Neuronal stem cell (in vitro differentiated cells): ENCODE data around the gene TP63.

Source experiments
- DNase-seq: peaks from one replicate; pipeline ENCODE4 v3.0.0-alpha.2; 2013; ENCODE audit warnings: low spot score
- H2AFZ ChIP-seq: one replicate; pipeline ENCODE4 v1.6.1; 2013; ENCODE audit warnings: mild to moderate bottlenecking, low read length, inconsistent platforms
- H2AK5ac ChIP-seq: 2 replicates; pipeline ENCODE4 v1.6.1; 2013; ENCODE audit warnings: low read depth, mild to moderate bottlenecking, inconsistent platforms, low read length, moderate library complexity, mixed read lengths
- H2BK120ac ChIP-seq: 2 replicates; pipeline ENCODE4 v1.6.1; 2013; ENCODE audit warnings: low read depth, mild to moderate bottlenecking, inconsistent platforms, low read length, moderate library complexity, mixed read lengths
- H2BK12ac ChIP-seq: one replicate; pipeline ENCODE4 v1.6.1; 2013; ENCODE audit warnings: low read length, inconsistent platforms
- H2BK15ac ChIP-seq: 2 replicates; pipeline ENCODE4 v1.6.1; 2013; ENCODE audit warnings: mild to moderate bottlenecking, low read length, inconsistent platforms, mixed read lengths
- H2BK5ac ChIP-seq: one replicate; pipeline ENCODE4 v1.6.1; 2013; ENCODE audit warnings: inconsistent platforms, mild to moderate bottlenecking, low read length, moderate library complexity
- H3K14ac ChIP-seq: one replicate; pipeline ENCODE4 v1.6.1; 2013; ENCODE audit warnings: low read length, inconsistent platforms
- H3K18ac ChIP-seq: 2 replicates; pipeline ENCODE4 v1.6.1; 2013; ENCODE audit warnings: low read length, inconsistent platforms
- H3K23ac ChIP-seq: 2 replicates; pipeline ENCODE4 v1.6.1; 2013; ENCODE audit warnings: low read depth, mild to moderate bottlenecking, mixed read lengths, low read length, inconsistent platforms; ENCODE audit not compliant: poor library complexity
- H3K27ac ChIP-seq: replicated peaks from 3 replicates; pipeline ENCODE4 v1.5.1; 2013; ENCODE audit warnings: low read length, inconsistent platforms
- H3K27me3 ChIP-seq, 3 experiments: 2 replicates each; pipeline ENCODE4 v1.6.1; 2013; ENCODE audit warnings: low read length in 3 of 3, mild to moderate bottlenecking in 2 of 3, inconsistent platforms in 1 of 3, low read depth in 1 of 3, mixed read lengths in 1 of 3, moderate library complexity in 1 of 3; ENCODE audit not compliant: control insufficient read depth in 3 of 3, insufficient read depth in 3 of 3
- H3K36me3 ChIP-seq, 2 donors: replicated peaks in 1 of 2; 2 replicates each; pipeline ENCODE4 v1.6.1; 2013; ENCODE audit warnings: low read length in 2 of 2; ENCODE audit not compliant: control insufficient read depth in 2 of 2, insufficient read depth in 2 of 2
- H3K4ac ChIP-seq: 2 replicates; pipeline ENCODE4 v1.6.1; 2013; ENCODE audit warnings: inconsistent platforms, mild to moderate bottlenecking, low read length, moderate library complexity
- H3K4me1 ChIP-seq, 2 donors: 1 replicate in 1 of 2; 2 replicates in 1 of 2; pipeline ENCODE4 v1.6.1; 2013; ENCODE audit warnings: low read length in 2 of 2, low read depth in 1 of 2; ENCODE audit not compliant: control insufficient read depth in 2 of 2, insufficient read depth in 1 of 2
- H3K4me2 ChIP-seq: one replicate; pipeline ENCODE4 v1.6.1; 2013; ENCODE audit warnings: mild to moderate bottlenecking, low read length, inconsistent platforms; ENCODE audit not compliant: insufficient read depth, poor library complexity, severe bottlenecking
- H3K4me3 ChIP-seq, 2 donors: 2 replicates each; pipeline ENCODE4 v1.5.1; 2013; ENCODE audit warnings: low read length in 2 of 2, mild to moderate bottlenecking in 2 of 2, inconsistent platforms in 1 of 2, moderate library complexity in 1 of 2
- H3K79me1 ChIP-seq: one replicate; pipeline ENCODE4 v1.6.1; 2013; ENCODE audit warnings: low read depth, mild to moderate bottlenecking, inconsistent platforms, low read length, moderate library complexity
- H3K9ac ChIP-seq: one replicate; pipeline ENCODE4 v1.6.1; 2013; ENCODE audit warnings: mild to moderate bottlenecking, low read depth, low read length, inconsistent platforms; ENCODE audit not compliant: poor library complexity
- H3K9me3 ChIP-seq, 2 donors: replicated peaks in 1 of 2; 2 replicates each; pipeline versions ENCODE3 to v1.6.1; 2013; ENCODE audit warnings: low read length in 2 of 2, mild to moderate bottlenecking in 2 of 2, inconsistent platforms in 1 of 2, low read depth in 1 of 2, mixed read lengths in 1 of 2, moderate library complexity in 1 of 2; ENCODE audit not compliant: control insufficient read depth in 2 of 2, insufficient read depth in 1 of 2
- H4K8ac ChIP-seq: one replicate; pipeline ENCODE4 v1.6.1; 2013; ENCODE audit warnings: low read depth, mild to moderate bottlenecking, inconsistent platforms, low read length, moderate library complexity
- H4K91ac ChIP-seq: one replicate; pipeline ENCODE4 v1.6.1; 2013; ENCODE audit warnings: low read length, low read depth, mild to moderate bottlenecking, inconsistent platforms; ENCODE audit not compliant: poor library complexity
- WGBS, 2 donors: extraction: QIAGEN DNeasy Blood & Tissue Kit; methylation state at CpG; one replicate each; pipeline ENCODE4 v1.1.7; 2013; ENCODE audit warnings: missing lambda C conversion rate in 2 of 2, mixed read lengths in 1 of 2; ENCODE audit not compliant: insufficient read length in 2 of 2, insufficient replicate concordance in 1 of 2; ENCODE audit errors: extremely low coverage in 2 of 2; 5-methylcytosine and 5-hydroxymethylcytosine counted together

Gene TP63

DNA sequence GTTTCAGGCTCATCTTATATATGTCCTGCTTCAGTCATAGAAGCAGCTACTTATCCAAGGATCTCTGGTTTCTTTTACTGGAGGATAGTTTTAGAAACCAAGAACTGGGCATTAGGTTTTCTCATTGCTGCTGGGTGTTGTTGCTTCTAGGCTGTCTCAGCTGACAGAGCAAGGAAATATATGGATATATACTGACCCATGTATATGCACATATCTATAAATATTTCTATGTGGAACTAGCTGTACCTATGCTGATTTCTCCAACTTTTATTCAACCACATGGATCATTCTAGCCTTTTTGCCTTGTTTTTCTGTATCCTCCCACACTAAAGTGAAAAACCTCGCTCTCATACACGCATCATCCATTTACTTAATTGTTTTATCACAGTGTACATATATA, 64.2 kb downstream of the TP63 start:
- Histone ChIP-seq H3K4me2 (no peak overlapping the region), H2AFZ (no peak overlapping the region), H2BK5ac (no peak overlapping the region), H4K8ac (no peak overlapping the region), H3K9ac (no peak overlapping the region), H2BK120ac (no peak overlapping the region), H4K91ac (no peak overlapping the region), H3K23ac (no peak overlapping the region), H3K4me1 (no peaks in the 10 kb centered on the region), H2BK15ac (no peak overlapping the region), H3K4ac (no peak overlapping the region), H3K27ac (no peak overlapping the region), H2BK12ac (no peak overlapping the region), H3K18ac (no peak overlapping the region), H3K14ac (no peak overlapping the region), H3K9me3 (no peaks in the 10 kb centered on the region), H3K36me3 (no peaks in the 10 kb centered on the region), H2AK5ac (no peak overlapping the region), H3K79me1 (no peaks in the 10 kb centered on the region), H3K27me3 (no peaks in the 10 kb centered on the region), H3K4me3 (no peak overlapping the region)
- no CpG with 5 or more reads among the region's 2 CpGs for WGBS, 2 donors
- no peak for DNase-seq

DNA sequence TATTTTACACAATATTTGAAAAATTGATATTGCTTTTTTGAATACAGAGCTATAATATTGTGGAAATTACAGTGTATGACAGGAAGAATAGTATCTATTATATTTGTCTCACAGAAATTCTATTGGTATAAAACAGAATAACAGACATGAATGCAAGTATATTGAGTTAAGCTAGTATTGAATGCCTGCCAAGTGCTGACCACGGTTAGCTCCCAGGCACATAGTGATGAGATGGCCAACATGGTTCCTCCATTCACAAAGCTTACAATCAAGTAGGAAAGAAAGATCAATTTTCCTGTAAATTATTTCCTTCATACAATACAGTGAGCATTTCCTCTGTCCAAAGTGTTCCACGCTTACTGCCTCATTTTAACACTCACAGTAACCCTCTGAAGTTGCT, 67.6 kb downstream of the TP63 start:
- no peak for DNase-seq
- WGBS, 2 donors = no CpG with 5 or more reads among the region's 2 CpGs
- no peak overlapping the region for H3K9ac ChIP-seq

DNA sequence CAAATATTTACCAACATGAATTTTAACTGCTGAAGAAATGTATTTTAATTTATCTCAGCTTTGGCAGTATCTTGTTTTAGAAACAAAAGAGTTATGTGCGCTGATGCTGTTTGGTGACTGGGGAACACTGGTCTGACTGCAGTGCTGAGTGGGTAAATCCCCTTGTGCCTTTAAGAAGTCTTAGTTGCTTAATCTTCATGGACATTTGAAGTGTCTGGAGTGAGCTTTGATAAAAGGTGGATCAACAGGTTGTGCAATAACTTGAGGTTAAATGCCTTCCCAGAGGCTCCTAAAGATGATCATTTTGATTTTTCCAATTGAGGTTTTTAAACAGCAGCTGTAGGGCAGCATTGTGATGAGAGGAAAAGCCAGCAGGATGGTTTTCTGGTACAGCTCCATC, 68.7 kb downstream of the TP63 start:
- H3K4me1 ChIP-seq = no peaks in the 10 kb centered on the region
- H3K4me3 ChIP-seq = no peak overlapping the region
- H3K79me1 ChIP-seq = no peaks in the 10 kb centered on the region
- H2BK120ac ChIP-seq = no peak overlapping the region
- H2BK15ac ChIP-seq = no peak overlapping the region
- H3K4me2 ChIP-seq = no peak overlapping the region
- H4K91ac ChIP-seq = no peak overlapping the region
- H3K9me3 ChIP-seq = no peaks in the 10 kb centered on the region
- H2BK12ac ChIP-seq = no peak overlapping the region
- H3K27ac ChIP-seq = no peak overlapping the region
- no peak overlapping the region for H3K18ac ChIP-seq
- no CpG with 5 or more reads among the region's 1 CpG for WGBS, 2 donors
- H3K36me3 ChIP-seq = no peaks in the 10 kb centered on the region
- H2AFZ ChIP-seq = no peak overlapping the region
- no peak overlapping the region for H3K14ac ChIP-seq
- no peak overlapping the region for H3K4ac ChIP-seq
- no peak overlapping the region for H2BK5ac ChIP-seq
- H2AK5ac ChIP-seq = no peak overlapping the region
- H3K23ac ChIP-seq = no peak overlapping the region
- H3K9ac ChIP-seq = no peak overlapping the region
- no peaks in the 10 kb centered on the region for H3K27me3 ChIP-seq
- no peak for DNase-seq
- no peak overlapping the region for H4K8ac ChIP-seq

More for the DNA sequence above, 67.6 kb downstream of the TP63 start:
- Histone ChIP-seq H3K79me1 (no peaks in the 10 kb centered on the region), H3K27ac (no peak overlapping the region), H3K4me3 (no peak overlapping the region), H3K4me1 (no peaks in the 10 kb centered on the region), H3K23ac (no peak overlapping the region), H3K18ac (no peak overlapping the region), H3K4ac (no peak overlapping the region), H2BK12ac (no peak overlapping the region), H2BK15ac (no peak overlapping the region), H3K4me2 (no peak overlapping the region), H2BK5ac (no peak overlapping the region), H2AFZ (no peak overlapping the region), H3K9me3 (no peaks in the 10 kb centered on the region), H4K8ac (no peak overlapping the region), H3K27me3 (no peaks in the 10 kb centered on the region), H3K36me3 (no peaks in the 10 kb centered on the region), H2BK120ac (no peak overlapping the region), H2AK5ac (no peak overlapping the region), H4K91ac (no peak overlapping the region), H3K14ac (no peak overlapping the region)

DNA sequence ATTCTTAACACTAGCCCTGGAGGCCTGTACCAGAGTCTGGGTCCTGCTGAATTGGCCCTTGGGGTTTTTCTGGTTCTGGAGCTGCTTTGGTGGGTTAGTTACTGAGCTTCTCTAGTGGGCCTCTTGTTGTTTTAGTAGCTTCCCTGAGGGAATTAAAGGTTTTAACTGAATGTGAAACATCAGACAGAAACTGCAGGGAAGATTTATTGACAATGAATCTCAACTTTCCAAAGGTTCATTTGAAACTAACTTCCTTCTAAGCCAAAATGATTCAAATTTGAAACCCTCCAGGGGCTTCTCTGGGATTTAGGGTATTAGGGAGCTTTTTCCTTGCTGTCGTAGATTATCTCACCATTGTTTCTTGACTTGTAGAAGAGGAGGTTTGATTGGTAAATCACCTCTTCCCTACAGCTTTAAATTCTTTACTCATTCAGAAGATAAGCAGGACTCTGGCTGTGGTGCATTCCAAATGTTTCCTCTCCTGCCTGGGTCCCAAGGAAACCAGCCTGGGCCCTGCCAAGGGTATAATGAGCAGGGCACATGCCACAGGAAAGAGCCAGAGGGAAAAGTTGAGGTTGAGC, 71.0 kb downstream of the TP63 start:
- H2BK12ac ChIP-seq = no peak overlapping the region
- no peak overlapping the region for H3K4me3 ChIP-seq
- no peak overlapping the region for H3K23ac ChIP-seq
- H3K14ac ChIP-seq = no peak overlapping the region
- no peaks in the 10 kb centered on the region for H3K36me3 ChIP-seq
- DNase-seq = no peak
- no peaks in the 10 kb centered on the region for H3K4me1 ChIP-seq
- H2BK120ac ChIP-seq = no peak overlapping the region
- H3K79me1 ChIP-seq = no peaks in the 10 kb centered on the region
- H2BK15ac ChIP-seq = no peak overlapping the region
- H2BK5ac ChIP-seq = no peak overlapping the region
- no peak overlapping the region for H3K4ac ChIP-seq
- no peak overlapping the region for H3K27ac ChIP-seq
- no peak overlapping the region for H4K91ac ChIP-seq
- H2AK5ac ChIP-seq = no peak overlapping the region
- no peak overlapping the region for H3K9ac ChIP-seq
- WGBS, 2 donors = no CpG with 5 or more reads among the region's 1 CpG
- H3K4me2 ChIP-seq = no peak overlapping the region
- H4K8ac ChIP-seq = no peak overlapping the region
- no peak overlapping the region for H2AFZ ChIP-seq
- no peak overlapping the region for H3K18ac ChIP-seq
- no peaks in the 10 kb centered on the region for H3K9me3 ChIP-seq
- H3K27me3 ChIP-seq = no peaks in the 10 kb centered on the region
